Measurements from ENCODE around the gene SMC5.
"Not testable (repeated sequence)": the region's sequence is repeated elsewhere in the genome, so short reads cannot be mapped to it uniquely, and the experiment has no call there.

Gene SMC5

DNA sequence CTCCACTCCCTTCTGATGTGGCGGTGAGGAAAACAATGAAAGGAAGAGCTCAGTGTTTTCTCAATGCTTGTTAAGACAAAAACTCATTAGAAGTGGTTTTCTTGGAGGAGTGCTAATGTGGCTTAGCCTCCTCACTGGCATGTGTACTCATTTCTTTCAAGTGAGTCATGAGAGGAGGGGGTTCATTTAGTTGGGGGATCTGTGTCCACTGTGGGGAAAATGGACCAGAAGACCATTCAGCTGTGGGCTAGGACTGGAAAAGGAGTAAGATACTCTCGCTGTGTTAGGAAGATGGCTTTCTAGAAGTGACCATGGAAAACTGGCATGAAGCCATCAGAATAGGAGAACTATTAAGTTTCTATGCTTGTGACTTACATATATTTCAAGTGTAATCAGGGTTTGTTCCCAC lies 132.2 kb downstream of the SMC5 start:
- peak; percentile 50 for DNase-seq (ENCODE audit: low read depth)
- TF ChIP-seq, protein P1, sequence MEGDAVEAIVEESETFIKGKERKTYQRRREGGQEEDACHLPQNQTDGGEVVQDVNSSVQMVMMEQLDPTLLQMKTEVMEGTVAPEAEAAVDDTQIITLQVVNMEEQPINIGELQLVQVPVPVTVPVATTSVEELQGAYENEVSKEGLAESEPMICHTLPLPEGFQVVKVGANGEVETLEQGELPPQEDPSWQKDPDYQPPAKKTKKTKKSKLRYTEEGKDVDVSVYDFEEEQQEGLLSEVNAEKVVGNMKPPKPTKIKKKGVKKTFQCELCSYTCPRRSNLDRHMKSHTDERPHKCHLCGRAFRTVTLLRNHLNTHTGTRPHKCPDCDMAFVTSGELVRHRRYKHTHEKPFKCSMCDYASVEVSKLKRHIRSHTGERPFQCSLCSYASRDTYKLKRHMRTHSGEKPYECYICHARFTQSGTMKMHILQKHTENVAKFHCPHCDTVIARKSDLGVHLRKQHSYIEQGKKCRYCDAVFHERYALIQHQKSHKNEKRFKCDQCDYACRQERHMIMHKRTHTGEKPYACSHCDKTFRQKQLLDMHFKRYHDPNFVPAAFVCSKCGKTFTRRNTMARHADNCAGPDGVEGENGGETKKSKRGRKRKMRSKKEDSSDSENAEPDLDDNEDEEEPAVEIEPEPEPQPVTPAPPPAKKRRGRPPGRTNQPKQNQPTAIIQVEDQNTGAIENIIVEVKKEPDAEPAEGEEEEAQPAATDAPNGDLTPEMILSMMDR (conservative IDR thresholded peaks at IDR 0.05; ENCODE audit: low read depth, low read length) = no peak
- H3K4me3 ChIP-seq (ENCODE audit: low read length) = no peak overlapping the region

DNA sequence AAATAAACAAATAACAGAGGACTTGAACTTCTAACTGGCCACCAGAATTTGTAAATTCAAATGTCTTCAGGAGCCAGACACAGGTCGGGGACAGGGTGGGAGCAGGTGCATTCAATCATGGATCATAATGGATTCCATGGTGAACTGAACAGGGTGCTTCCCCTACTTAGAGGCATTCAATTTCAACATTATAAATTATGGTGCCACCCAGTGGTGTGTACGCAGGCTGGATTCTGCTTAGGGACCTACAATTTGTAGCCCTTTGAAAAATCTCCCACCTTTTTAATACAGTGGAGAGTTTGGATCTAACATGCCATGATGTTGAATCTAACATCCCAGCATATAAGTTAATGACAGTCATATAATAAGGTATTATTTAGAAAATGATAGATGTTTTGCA lies 133.4 kb downstream of the SMC5 start:
- H3K4me3 ChIP-seq (ENCODE audit: low read length) = no peak overlapping the region
- DNase-seq (ENCODE audit: low read depth) = no peak
- TF ChIP-seq, protein P1 (conservative IDR thresholded peaks at IDR 0.05; ENCODE audit: low read depth, low read length) = peak; percentile 47

DNA sequence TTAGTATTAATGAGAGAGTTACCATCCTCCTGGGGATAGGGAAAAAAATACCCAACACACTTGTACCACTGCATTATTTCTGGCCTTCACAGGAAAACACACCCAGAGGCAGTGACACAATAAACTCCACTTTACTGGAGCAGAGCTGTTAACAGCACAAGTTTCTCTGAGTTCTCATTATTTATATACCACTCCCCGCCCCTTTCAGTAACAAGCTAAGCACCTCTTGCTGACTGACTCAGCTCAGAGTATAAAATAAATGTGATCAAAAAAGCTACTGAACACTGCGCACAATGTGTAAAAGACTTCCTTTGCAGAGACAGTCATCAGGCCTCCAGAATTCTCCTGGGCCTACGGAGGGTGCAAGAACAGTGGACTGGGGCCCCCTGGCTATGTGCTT lies 134.1 kb downstream of the SMC5 start:
- H3K4me3 ChIP-seq (ENCODE audit: low read length) = no peak overlapping the region
- no peak for DNase-seq (ENCODE audit: low read depth)
- TF ChIP-seq, protein P1 (conservative IDR thresholded peaks at IDR 0.05; ENCODE audit: low read depth, low read length) = no peak

GRCh38 chr9:70395652-70396051 lies 136.9 kb downstream of the SMC5 start:
- TF ChIP-seq, protein P1 (conservative IDR thresholded peaks at IDR 0.05; ENCODE audit: low read depth, low read length) = no peak
- H3K4me3 ChIP-seq (ENCODE audit: low read length) = no peak overlapping the region
- DNase-seq (ENCODE audit: low read depth) = no peak

- no peak for DNase-seq (ENCODE audit: low read depth)
- H3K4me3 ChIP-seq (ENCODE audit: low read length) = no peak overlapping the region
- TF ChIP-seq, protein P1 (conservative IDR thresholded peaks at IDR 0.05; ENCODE audit: low read depth, low read length) = no peak
These were observed 139.4 kb downstream of the SMC5 start for GRCh38 chr9:70398145-70398556.

GRCh38 chr9:70399141-70399540 lies 140.4 kb downstream of the SMC5 start:
- TF ChIP-seq, protein P1 (conservative IDR thresholded peaks at IDR 0.05; ENCODE audit: low read depth, low read length) = no peak
- no peak for DNase-seq (ENCODE audit: low read depth)
- no peak overlapping the region for H3K4me3 ChIP-seq (ENCODE audit: low read length)

DNA sequence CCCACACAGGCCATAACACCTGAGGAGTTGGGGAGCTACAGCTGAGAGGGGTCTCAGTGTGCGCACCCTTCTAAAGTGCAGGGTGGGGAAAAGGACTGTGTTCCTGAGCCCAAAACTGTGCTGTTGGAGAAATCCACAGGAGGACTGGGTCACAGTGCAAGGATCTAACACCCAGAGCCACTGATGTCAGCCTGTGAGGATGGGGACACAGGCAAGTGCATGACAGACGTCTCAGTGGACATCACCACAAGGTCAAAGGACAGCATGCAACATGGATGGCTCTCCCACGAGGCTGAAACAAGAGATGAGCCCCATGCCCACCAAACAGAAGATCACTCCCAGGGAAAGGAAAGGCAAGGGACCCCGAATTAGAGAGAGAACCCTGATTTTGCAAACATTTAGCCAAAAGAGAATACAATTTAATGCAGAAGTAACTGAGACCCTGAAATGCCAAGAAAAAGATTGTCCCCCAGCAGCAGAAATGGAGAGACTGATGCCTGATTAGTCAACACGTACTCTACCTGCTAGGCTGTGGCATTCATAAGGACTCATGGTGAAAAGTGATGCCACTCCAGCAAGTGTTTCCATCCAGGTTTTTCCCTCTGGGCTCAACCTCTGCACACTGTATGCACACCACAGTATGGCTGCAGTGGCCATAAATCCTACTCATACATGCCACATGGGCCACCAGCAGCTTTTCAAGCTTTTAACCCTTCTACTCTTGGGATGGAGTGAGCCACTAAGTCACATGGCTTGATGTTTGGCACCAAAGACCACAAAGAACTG lies 141.5 kb downstream of the SMC5 start:
- TF ChIP-seq, protein P1 (conservative IDR thresholded peaks at IDR 0.05; ENCODE audit: low read depth, low read length) = no peak
- no peak for DNase-seq (ENCODE audit: low read depth)
- H3K4me3 ChIP-seq (ENCODE audit: low read length) = no peak overlapping the region

- H3K4me3 ChIP-seq (ENCODE audit: low read length); DNase-seq (ENCODE audit: low read depth): not testable (repeated sequence)
These were observed 142.5 kb downstream of the SMC5 start for GRCh38 chr9:70401241-70401640.

All from retinal pigment epithelial cell (primary cell).